Right cardiac atrium (tissue), 5 donors: Measurements from ENCODE around the gene MGMT. TPM values are rescaled to one million over a fixed set of nuclear protein-coding genes. Genes with fewer than 3 reads are reported as not detected.

Experiments
- ATAC-seq, 2 donors: fragments of 200-7000 bp; cut with Tn5 transposase; one replicate each; pipeline versions ENCODE4 v1.8.0 to v1.9.1; 2020; ENCODE audit warnings: moderate library complexity in 2 of 2, mild to moderate bottlenecking in 1 of 2
- DNase-seq, 3 donors: peaks; one replicate each; pipeline ENCODE4 v3.0.0-alpha.2; 2020
- H3K27ac ChIP-seq: one replicate; pipeline ENCODE4 v1.5.1; 2013; ENCODE audit warnings: mild to moderate bottlenecking, low read length, control low read depth, moderate library complexity
- H3K27me3 ChIP-seq: one replicate; pipeline ENCODE4 v1.6.1; 2013; ENCODE audit not compliant: control insufficient read depth, insufficient read depth
- H3K4me1 ChIP-seq: one replicate; pipeline ENCODE4 v1.6.1; 2013; ENCODE audit warnings: low read length; ENCODE audit not compliant: control insufficient read depth, insufficient read depth
- H3K4me3 ChIP-seq: one replicate; pipeline ENCODE4 v1.5.1; 2013; ENCODE audit warnings: low read length, control low read depth
- H3K9me3 ChIP-seq: one replicate; pipeline ENCODE4 v1.6.1; 2013; ENCODE audit warnings: low read length; ENCODE audit not compliant: control insufficient read depth
- WGBS: extraction: QIAGEN DNeasy Blood & Tissue Kit; methylation state at CpG from one replicate; pipeline ENCODE4 v1.1.7; 2013; 5-methylcytosine and 5-hydroxymethylcytosine counted together
- intact Hi-C, 4 donors: fragments of 100-400 bp; cut with DNase I; formaldehyde crosslinking; loops; one replicate each; pipeline versions ENCODE4 v1.11.0 to v1.14.0; 2022 to 2023
- polyA plus RNA-seq: library from polyadenylated mRNA; stranded (reverse); fragments of 200-250 nt; gene quantifications from one replicate; pipeline ENCODE4 v1.2.3, GENCODE V29; 2013
- total RNA-seq, 4 donors: library from RNA; stranded (reverse); fragmentation: NEBNext Ultra II Directional; extraction: Animal tissue kit (Norgen Biotek cat#: 25700); gene quantifications; one replicate each; pipeline ENCODE4 v1.2.1, GENCODE V29; 2021
- donor health status: healthy with polysubstance abuse.
- donor health status: DM: no; HTN: yes; CAD: no.
- donor health status: DM: no; HTN: no; CAD: no.
- donor health status: DM: no; HTN: yes; CAD: no; lungs with severe emphysema.
- donor health status: DM: yes; HTN: yes; CAD: no.

MGMT gene
- total and polyA plus RNA-seq, 5 donors: 11.3 to 18.2 (median 13.6) TPM

GRCh38 chr10:129495698-129496097 is 28.7 kb downstream of the MGMT start:
- Histone ChIP-seq H3K4me1 (no peaks in the 10 kb centered on the region), H3K9me3 (peaks cover 3% of the 10 kb centered on the region), H3K4me3 (no peak overlapping the region), H3K27me3 (no peaks in the 10 kb centered on the region), H3K27ac (no peak overlapping the region)
- ATAC-seq (no peak), DNase-seq (no peak)
- intact Hi-C loops: no loop called here
- 58% methylated on average over 8 of the region's 8 CpGs for WGBS

GRCh38 chr10:129497013-129497412 is 30.0 kb downstream of the MGMT start:
- Histone ChIP-seq H3K27ac (no peak overlapping the region), H3K9me3 (peaks cover 1% of the 10 kb centered on the region), H3K4me3 (no peak overlapping the region), H3K4me1 (no peaks in the 10 kb centered on the region), H3K27me3 (no peaks in the 10 kb centered on the region)
- intact Hi-C loops: no loop called here
- DNase-seq: no peak
- WGBS: 91% methylated on average over 8 of the region's 8 CpGs
- ATAC-seq: peak in 1 of 2 donors; percentile 34

GRCh38 chr10:129498680-129499079 is 31.6 kb downstream of the MGMT start:
- Histone ChIP-seq H3K27ac (no peak overlapping the region), H3K27me3 (no peaks in the 10 kb centered on the region), H3K4me3 (no peak overlapping the region), H3K4me1 (no peaks in the 10 kb centered on the region), H3K9me3 (no peaks in the 10 kb centered on the region)
- 100% methylated on average over 2 of the region's 2 CpGs for WGBS
- intact Hi-C loops: no loop called here
- ATAC-seq: no peak
- no peak for DNase-seq

GRCh38 chr10:129500617-129501339 is 33.7 kb downstream of the MGMT start:
- Histone ChIP-seq H3K4me3 (no peak overlapping the region), H3K27me3 (no peaks in the 10 kb centered on the region), H3K27ac (no peak overlapping the region), H3K4me1 (no peaks in the 10 kb centered on the region), H3K9me3 (no peaks in the 10 kb centered on the region)
- ATAC-seq: no peak
- intact Hi-C loops: no loop called here
- 94% methylated on average over 9 of the region's 9 CpGs for WGBS
- no peak for DNase-seq

GRCh38 chr10:129501652-129502436 is 34.8 kb downstream of the MGMT start:
- intact Hi-C loops: no loop called here
- Histone ChIP-seq H3K27me3 (no peaks in the 10 kb centered on the region), H3K9me3 (no peaks in the 10 kb centered on the region), H3K4me3 (no peak overlapping the region), H3K27ac (no peak overlapping the region), H3K4me1 (no peaks in the 10 kb centered on the region)
- ATAC-seq: peak in 1 of 2 donors; percentile 22
- DNase-seq: no peak
- 88% methylated on average over 18 of the region's 18 CpGs for WGBS

GRCh38 chr10:129502448-129502847 is 35.4 kb downstream of the MGMT start:
- intact Hi-C loops: no loop called here
- H3K4me1 ChIP-seq: no peaks in the 10 kb centered on the region
- WGBS: 82% methylated on average over 5 of the region's 5 CpGs
- H3K4me3 ChIP-seq: no peak overlapping the region
- H3K27ac ChIP-seq: no peak overlapping the region
- ATAC-seq: no peak
- H3K9me3 ChIP-seq: no peaks in the 10 kb centered on the region
- DNase-seq: no peak
- no peaks in the 10 kb centered on the region for H3K27me3 ChIP-seq

- Histone ChIP-seq H3K4me1 (no peaks in the 10 kb centered on the region), H3K27ac (no peak overlapping the region), H3K4me3 (no peak overlapping the region), H3K27me3 (no peaks in the 10 kb centered on the region), H3K9me3 (no peaks in the 10 kb centered on the region)
- 57% methylated on average over 4 of the region's 4 CpGs for WGBS
- ATAC-seq (no peak), DNase-seq (no peak)
- intact Hi-C loops: no loop called here
Measured at GRCh38 chr10:129505500-129506075, 38.5 kb downstream of the MGMT start.

GRCh38 chr10:129506101-129506797 is 39.2 kb downstream of the MGMT start:
- 89% methylated on average over 14 of the region's 14 CpGs for WGBS
- DNase-seq (no peak), ATAC-seq (no peak)
- Histone ChIP-seq H3K9me3 (no peaks in the 10 kb centered on the region), H3K27ac (no peak overlapping the region), H3K27me3 (no peaks in the 10 kb centered on the region), H3K4me3 (no peak overlapping the region), H3K4me1 (no peaks in the 10 kb centered on the region)
- intact Hi-C loops: no loop called here

- H3K9me3 ChIP-seq: no peaks in the 10 kb centered on the region
- ATAC-seq: no peak
- WGBS: 78% methylated on average over 12 of the region's 12 CpGs
- H3K4me1 ChIP-seq: no peaks in the 10 kb centered on the region
- H3K27me3 ChIP-seq: no peaks in the 10 kb centered on the region
- intact Hi-C loops: no loop called here
- H3K4me3 ChIP-seq: no peak overlapping the region
- DNase-seq: no peak
- H3K27ac ChIP-seq: no peak overlapping the region
Measured at GRCh38 chr10:129507216-129507889, 40.3 kb downstream of the MGMT start.

GRCh38 chr10:129509155-129509554 is 42.1 kb downstream of the MGMT start:
- Histone ChIP-seq H3K27me3 (no peaks in the 10 kb centered on the region), H3K27ac (no peak overlapping the region), H3K4me1 (no peaks in the 10 kb centered on the region), H3K9me3 (no peaks in the 10 kb centered on the region), H3K4me3 (no peak overlapping the region)
- intact Hi-C loops: no loop called here
- DNase-seq (no peak), ATAC-seq (no peak)
- WGBS: 96% methylated on average over 12 of the region's 12 CpGs
